IPS-11a (cell line): Measurements from ENCODE around the gene ACO2.
"Not testable (repeated sequence)": the region's sequence is repeated elsewhere in the genome, so short reads cannot be mapped to it uniquely, and the experiment has no call there.

Experiments
- H3K4me3 ChIP-seq: one replicate; pipeline ENCODE4 v1.5.1; 2013; ENCODE audit warnings: low read depth, low read length, control low read depth

Gene ACO2

DNA sequence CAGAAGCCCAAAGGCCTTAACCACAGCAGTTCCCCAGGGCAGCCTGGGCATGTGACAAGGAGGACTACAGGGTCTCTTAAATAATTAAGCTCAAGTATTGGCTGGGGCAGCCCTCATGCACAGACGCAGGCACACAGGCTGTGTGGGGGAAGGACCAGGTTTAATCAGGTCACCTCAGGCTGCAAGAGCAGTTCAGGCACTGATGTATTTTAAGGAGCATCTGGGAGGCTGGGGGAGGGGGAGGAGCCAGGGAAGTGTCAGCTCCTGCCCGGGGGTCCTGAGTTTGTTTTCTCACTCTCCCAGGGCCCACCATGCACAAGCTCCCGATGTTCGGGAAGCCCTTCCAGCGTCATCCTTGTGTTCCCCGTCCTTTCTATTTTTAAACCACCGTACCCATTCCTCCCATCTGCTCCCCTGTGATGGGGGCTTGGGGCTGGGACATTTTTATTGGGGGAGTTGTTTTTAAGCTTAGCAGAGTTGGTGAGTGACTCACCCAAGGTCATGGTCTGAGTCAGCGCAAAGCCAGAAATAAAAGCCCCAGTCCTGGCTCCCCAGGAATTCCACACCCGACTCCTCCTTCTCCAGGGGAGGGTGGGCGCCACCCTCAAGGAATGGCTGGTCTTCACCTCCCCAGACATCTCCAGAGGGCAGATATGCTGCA lies 94.3 kb downstream of the ACO2 start:
- no peak overlapping the region for H3K4me3 ChIP-seq

GRCh38 chr22:41564563-41564962 lies 95.6 kb downstream of the ACO2 start:
- H3K4me3 ChIP-seq: no peak overlapping the region

- H3K4me3 ChIP-seq: no peak overlapping the region
These were observed 96.6 kb downstream of the ACO2 start for GRCh38 chr22:41565403-41566054.

DNA sequence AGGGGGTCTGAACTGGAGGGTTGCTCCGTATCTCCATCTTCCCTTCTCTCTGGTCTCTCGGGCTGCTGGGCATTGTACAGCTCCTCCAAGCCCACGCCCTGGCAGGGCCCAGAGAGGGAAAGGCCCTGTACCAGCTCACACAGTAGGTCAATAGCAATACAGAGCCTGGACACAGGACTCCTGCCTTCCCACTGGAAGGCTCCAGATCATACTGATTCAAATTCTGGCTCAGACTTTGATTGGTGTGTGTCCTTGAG lies 98.5 kb downstream of the ACO2 start:
- H3K4me3 ChIP-seq: no peak overlapping the region

GRCh38 chr22:41568811-41569210 lies 99.9 kb downstream of the ACO2 start:
- no peak overlapping the region for H3K4me3 ChIP-seq

DNA sequence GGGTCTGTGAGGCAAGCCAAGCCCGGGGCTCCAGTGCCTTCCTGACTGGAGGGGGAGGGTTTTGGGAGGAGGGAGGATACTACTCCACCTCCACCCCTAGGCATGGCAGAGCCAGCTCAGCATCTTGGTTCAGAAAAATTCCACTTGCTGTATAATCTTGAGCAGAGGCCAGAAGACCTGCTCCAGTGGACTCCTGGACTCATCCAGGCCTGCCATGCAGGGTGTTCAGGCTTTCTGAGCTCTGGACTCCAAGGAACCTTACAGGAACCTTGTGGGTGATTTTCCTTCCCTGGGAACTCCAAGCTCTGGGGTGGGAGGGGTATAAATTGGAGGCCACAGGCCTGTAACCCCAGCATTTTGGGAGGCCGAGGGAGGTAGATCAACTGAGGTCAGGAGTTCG lies 101.3 kb downstream of the ACO2 start:
- H3K4me3 ChIP-seq: no peak overlapping the region

- no peak overlapping the region for H3K4me3 ChIP-seq
These were observed 102.9 kb downstream of the ACO2 start for GRCh38 chr22:41571786-41572185.

GRCh38 chr22:41572305-41572704 lies 103.4 kb downstream of the ACO2 start:
- H3K4me3 ChIP-seq: not testable (repeated sequence)

DNA sequence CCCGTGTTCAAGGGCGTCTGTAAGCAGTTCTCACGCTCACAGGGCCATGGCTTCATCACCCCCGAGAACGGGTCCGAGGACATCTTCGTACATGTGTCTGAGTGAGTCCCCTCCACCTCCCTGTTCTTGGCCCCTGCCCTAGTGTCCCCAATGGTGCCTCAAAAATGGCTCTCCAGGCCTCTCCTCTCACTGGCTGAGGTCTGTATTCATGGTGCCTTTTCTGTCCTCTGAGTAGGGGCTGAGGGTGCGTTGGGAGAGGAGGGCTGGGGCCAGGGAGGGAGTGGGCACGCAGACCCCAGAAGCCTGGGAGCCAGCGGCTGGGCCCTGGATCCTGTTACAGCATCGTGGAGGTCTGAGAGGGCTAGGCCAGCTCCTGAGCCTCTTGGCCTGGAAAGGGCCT lies 104.8 kb downstream of the ACO2 start:
- no peak overlapping the region for H3K4me3 ChIP-seq

- no peak overlapping the region for H3K4me3 ChIP-seq
These were observed 106.0 kb downstream of the ACO2 start for GRCh38 chr22:41574847-41575381.

- H3K4me3 ChIP-seq: no peak overlapping the region
These were observed 106.6 kb downstream of the ACO2 start for GRCh38 chr22:41575533-41575932.

GRCh38 chr22:41576877-41577276 lies 108.0 kb downstream of the ACO2 start:
- H3K4me3 ChIP-seq: no peak overlapping the region

- no peak overlapping the region for H3K4me3 ChIP-seq
These were observed 109.2 kb downstream of the ACO2 start for GRCh38 chr22:41578114-41578513.
